ENCODE results near the gene RNASE4.

DNA sequence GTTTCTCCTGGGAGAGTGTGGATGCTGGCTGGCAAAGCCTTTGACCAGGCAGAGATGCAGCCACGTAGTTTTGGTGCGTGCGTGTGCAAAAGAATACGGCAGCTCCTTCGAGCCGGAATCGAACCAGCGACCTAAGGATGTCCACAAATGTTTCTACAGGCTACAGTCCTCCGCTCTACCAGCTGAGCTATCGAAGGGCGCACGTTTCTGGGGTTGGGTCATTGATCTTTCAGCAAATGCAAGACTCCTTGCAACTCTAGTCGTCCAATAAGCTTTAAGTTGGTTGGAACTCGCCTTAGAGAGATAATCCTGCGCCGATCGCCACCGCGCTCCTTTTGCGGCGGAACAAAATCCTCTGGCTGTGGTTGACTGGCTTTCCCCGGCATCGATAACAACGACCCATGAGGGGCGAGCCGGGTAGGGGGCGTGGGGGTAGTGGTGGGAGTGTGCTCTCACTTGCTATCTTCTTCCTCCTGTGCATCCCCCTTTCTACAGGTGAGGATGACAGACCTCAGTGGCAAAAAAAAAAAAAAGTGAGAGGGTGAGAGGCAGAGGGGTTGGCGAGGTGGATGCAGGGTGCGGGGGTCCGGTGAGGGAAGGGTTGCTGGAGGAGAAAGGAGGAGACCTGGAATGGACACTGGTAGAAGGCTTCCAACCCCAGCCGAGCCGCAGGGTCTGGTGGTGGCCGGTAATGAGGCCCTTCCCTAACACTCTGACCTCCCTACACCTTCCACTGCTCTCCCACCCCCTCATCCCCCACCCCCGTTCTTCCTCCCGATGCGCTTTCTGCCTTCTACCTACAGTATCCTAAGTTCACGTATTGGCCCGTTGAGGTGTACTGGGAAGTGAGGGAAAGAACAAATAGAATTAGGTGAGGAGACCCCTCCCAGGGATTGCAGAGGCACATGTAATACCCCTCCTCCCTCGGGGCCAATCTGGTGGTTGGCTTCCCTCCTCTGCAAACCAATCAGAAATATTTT is 31.1 kb upstream of the RNASE4 start:
- TF ChIP-seq POLR2AphosphoS5 (IDR thresholded peaks at IDR 0.05; ENCODE audit: low read depth, low read length), result no peak
- TF ChIP-seq, protein P1, sequence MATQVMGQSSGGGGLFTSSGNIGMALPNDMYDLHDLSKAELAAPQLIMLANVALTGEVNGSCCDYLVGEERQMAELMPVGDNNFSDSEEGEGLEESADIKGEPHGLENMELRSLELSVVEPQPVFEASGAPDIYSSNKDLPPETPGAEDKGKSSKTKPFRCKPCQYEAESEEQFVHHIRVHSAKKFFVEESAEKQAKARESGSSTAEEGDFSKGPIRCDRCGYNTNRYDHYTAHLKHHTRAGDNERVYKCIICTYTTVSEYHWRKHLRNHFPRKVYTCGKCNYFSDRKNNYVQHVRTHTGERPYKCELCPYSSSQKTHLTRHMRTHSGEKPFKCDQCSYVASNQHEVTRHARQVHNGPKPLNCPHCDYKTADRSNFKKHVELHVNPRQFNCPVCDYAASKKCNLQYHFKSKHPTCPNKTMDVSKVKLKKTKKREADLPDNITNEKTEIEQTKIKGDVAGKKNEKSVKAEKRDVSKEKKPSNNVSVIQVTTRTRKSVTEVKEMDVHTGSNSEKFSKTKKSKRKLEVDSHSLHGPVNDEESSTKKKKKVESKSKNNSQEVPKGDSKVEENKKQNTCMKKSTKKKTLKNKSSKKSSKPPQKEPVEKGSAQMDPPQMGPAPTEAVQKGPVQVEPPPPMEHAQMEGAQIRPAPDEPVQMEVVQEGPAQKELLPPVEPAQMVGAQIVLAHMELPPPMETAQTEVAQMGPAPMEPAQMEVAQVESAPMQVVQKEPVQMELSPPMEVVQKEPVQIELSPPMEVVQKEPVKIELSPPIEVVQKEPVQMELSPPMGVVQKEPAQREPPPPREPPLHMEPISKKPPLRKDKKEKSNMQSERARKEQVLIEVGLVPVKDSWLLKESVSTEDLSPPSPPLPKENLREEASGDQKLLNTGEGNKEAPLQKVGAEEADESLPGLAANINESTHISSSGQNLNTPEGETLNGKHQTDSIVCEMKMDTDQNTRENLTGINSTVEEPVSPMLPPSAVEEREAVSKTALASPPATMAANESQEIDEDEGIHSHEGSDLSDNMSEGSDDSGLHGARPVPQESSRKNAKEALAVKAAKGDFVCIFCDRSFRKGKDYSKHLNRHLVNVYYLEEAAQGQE (IDR thresholded peaks at IDR 0.05; ENCODE audit: insufficient read depth in 1 of 2, low read depth in 2 of 2, low read length in 2 of 2), result no peak
- no peak for TF ChIP-seq SIN3A (IDR thresholded peaks at IDR 0.05; ENCODE audit: borderline replicate concordance, insufficient read depth, low read length)
- TF ChIP-seq TAF1 (IDR thresholded peaks at IDR 0.05; ENCODE audit: borderline replicate concordance, insufficient read depth, low read length), result no peak
- no peak for TF ChIP-seq FOXP2 (optimal IDR thresholded peaks at IDR 0.05; ENCODE audit: borderline replicate concordance, extremely low read depth, extremely low read length, insufficient read depth)
